ENCODE results near the gene DOCK4.

DNA sequence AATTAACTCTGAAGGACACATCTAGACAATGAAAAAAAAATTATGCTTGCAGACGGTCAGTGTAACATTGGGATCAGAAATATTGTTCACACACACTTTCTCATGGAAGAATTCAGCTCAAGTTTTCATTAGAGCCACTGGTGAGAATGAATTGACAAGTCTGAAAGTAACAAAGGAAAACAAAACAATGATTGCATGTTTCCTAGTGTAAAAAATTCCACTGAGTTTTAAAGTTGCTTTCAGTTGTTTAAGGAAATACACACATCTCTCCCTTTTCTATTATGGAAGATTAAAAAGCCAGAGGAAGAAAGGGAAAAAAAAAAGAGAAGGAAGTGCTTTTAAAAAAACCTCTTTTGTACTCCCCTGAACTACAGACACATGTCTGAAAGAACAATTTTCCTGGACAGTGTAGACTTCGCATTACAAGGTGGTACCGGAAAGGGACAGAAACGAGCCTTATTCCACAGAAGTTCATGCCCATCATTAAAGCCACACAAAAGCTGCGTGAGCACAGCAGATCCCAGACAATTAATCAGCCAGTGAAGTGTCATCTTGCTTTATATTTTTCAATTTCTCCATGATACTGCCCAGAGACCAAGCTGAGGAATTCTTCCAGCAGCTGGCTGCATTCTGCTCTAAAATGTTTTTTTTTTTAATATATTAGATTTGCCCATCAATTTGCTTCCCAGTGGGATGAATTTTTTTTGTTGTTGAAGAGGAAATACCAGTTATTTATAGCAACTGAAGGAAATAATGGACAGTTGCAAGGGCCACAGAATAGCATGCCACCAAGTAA is 294.8 kb downstream of the DOCK4 start:
- TF ChIP-seq CTCF (IDR thresholded peaks at IDR 0.05) = no peak
- TF ChIP-seq POLR2A (IDR thresholded peaks at IDR 0.05) = no peak

Data from thyroid gland (tissue), 4 donors.